ENCODE data around the gene STK32B. TPM values are rescaled to one million over a fixed set of nuclear protein-coding genes. Genes with fewer than 3 reads are reported as not detected.

STK32B gene
- total and polyA plus RNA-seq, 2 experiments from 2014 or later = 0.71 to 2.3 TPM

GRCh38 chr4:5224340-5224739 is 173.1 kb downstream of the STK32B start (continued):
- TF ChIP-seq ZNF462 (CRISPR knock-in tag; IDR thresholded peaks at IDR 0.05) (no peak), CREB1 (CRISPR knock-in tag; IDR thresholded peaks at IDR 0.05; ENCODE audit: low read depth) (no peak), ZNF114 (CRISPR knock-in tag; IDR thresholded peaks at IDR 0.05) (no peak), ZNF331 (CRISPR knock-in tag; IDR thresholded peaks at IDR 0.05; ENCODE audit: low read depth) (no peak), REST (IDR thresholded peaks at IDR 0.05; ENCODE audit: unreplicated experiment) (no peak), NANOG (IDR thresholded peaks at IDR 0.05; ENCODE audit: borderline replicate concordance) (no peak), STAT1 (IDR thresholded peaks at IDR 0.05; ENCODE audit: unreplicated experiment) (no peak), POLR2AphosphoS5 (IDR thresholded peaks at IDR 0.05; ENCODE audit: low read depth) (no peak), JUNB (IDR thresholded peaks at IDR 0.05; ENCODE audit: unreplicated experiment) (no peak), EZH2 (IDR thresholded peaks at IDR 0.05; ENCODE audit: low read depth, unreplicated experiment) (no peak)
